K562 (cell line): ENCODE results near the gene SLC8A1. TPM values are rescaled to one million over a fixed set of nuclear protein-coding genes. Genes with fewer than 3 reads are reported as not detected.

Source experiments
- ATAC-seq: fragments of 200-7000 bp; cut with Tn5 transposase; 3 replicates; pipeline ENCODE4 v1.9.1; 2020; ENCODE audit warnings: moderate library complexity
- BruUV-seq: library from RNA; stranded (reverse); fragments of 400-500 nt; replicated peaks from 2 replicates; lab custom pipeline; 2021; lab: Mats Ljungman, UMichigan
- CTCF ChIA-PET: fragments of 300-600 bp; formaldehyde crosslinking; extraction: SDS; loops from one replicate; lab custom pipeline; 2021; ENCODE audit warnings: low intra/inter-chr PET ratio; lab: Yijun Ruan, JAX
- POLR2A ChIA-PET: fragments of 300-600, 350-650 bp; sonication (Branson Sonifier 250); formaldehyde crosslinking; extraction: SDS; loops from one replicate; lab custom pipeline; 2021; ENCODE audit warnings: antibody characterized with exemption, inconsistent platforms; lab: Yijun Ruan, JAX
- DNase-seq, 4 experiments: peaks; one replicate each; pipeline versions ENCODE4 v3.0.0 to v3.0.0-alpha.2; 2011 to 2018; ENCODE audit warnings: low spot score in 3 of 4, mixed read lengths in 3 of 4; ENCODE audit errors: extremely low read depth in 1 of 4
- FAIRE-seq: peaks from 2 replicates; lab custom pipeline; 2011; peaks lifted over from hg19 to GRCh38; lab: Jason Lieb, UNC
- H2AFZ ChIP-seq: 2 replicates; pipeline ENCODE4 v1.6.0; 2011; ENCODE audit warnings: low read depth, low read length, control low read depth, inconsistent platforms
- H3K27ac ChIP-seq: fragments of 200-600 bp; 3 replicates; pipeline ENCODE4 v1.8.0; 2011; ENCODE audit warnings: low read depth, mild to moderate bottlenecking, control low read depth, inconsistent platforms, low read length, moderate library complexity, mixed read lengths; ENCODE audit errors: extremely low read depth
- H3K27me3 ChIP-seq, 2 experiments: fragments of 300-600 bp in 1 of 2; 2 replicates in 1 of 2; 3 replicates in 1 of 2; pipeline versions ENCODE4 v1.6.0 to v1.8.0; 2011; ENCODE audit warnings: inconsistent platforms in 2 of 2, low read length in 2 of 2, mild to moderate bottlenecking in 1 of 2, mixed read lengths in 1 of 2, moderate library complexity in 1 of 2; ENCODE audit not compliant: control insufficient read depth in 2 of 2, insufficient read depth in 2 of 2
- H3K36me3 ChIP-seq: fragments of 300-600 bp; 3 replicates; pipeline ENCODE4 v1.8.0; 2011; ENCODE audit warnings: mild to moderate bottlenecking, low read length, inconsistent platforms; ENCODE audit not compliant: control insufficient read depth, insufficient read depth
- H3K4me1 ChIP-seq, 2 experiments: fragments of 200-600 bp in 1 of 2; replicated peaks in 1 of 2; 2 replicates in 1 of 2; 3 replicates in 1 of 2; pipeline versions ENCODE4 v1.5.1 to v1.8.0; 2011; ENCODE audit warnings: inconsistent platforms in 2 of 2, low read length in 2 of 2, mild to moderate bottlenecking in 1 of 2, mixed read lengths in 1 of 2, moderate library complexity in 1 of 2; ENCODE audit not compliant: control insufficient read depth in 2 of 2, insufficient read depth in 2 of 2
- H3K4me2 ChIP-seq: 2 replicates; pipeline ENCODE4 v1.6.1; 2011; ENCODE audit warnings: low read length, control low read depth, inconsistent platforms, mixed read lengths; ENCODE audit not compliant: insufficient read depth
- H3K4me3 ChIP-seq: fragments of 200-600 bp; sonication (generic), shearing (Covaris generic); 2 replicates; pipeline ENCODE4 v1.5.1; 2016; ENCODE audit warnings: control low read depth, inconsistent platforms
- H3K79me2 ChIP-seq: fragments of 200-600 bp; 3 replicates; pipeline ENCODE4 v1.8.0; 2011; ENCODE audit warnings: low read length, inconsistent platforms; ENCODE audit not compliant: control insufficient read depth, insufficient read depth
- H3K9ac ChIP-seq, 2 experiments: 2 replicates each; pipeline versions ENCODE4 v1.6.0 to v1.6.1; 2011; ENCODE audit warnings: low read depth in 2 of 2, low read length in 2 of 2, control low read depth in 1 of 2, inconsistent platforms in 1 of 2, mild to moderate bottlenecking in 1 of 2, mixed read lengths in 1 of 2; ENCODE audit not compliant: insufficient read depth in 1 of 2
- H3K9me1 ChIP-seq: one replicate; pipeline ENCODE4 v1.6.0; 2011; ENCODE audit warnings: inconsistent platforms, mild to moderate bottlenecking, low read length, moderate library complexity; ENCODE audit not compliant: control insufficient read depth, insufficient read depth
- H3K9me3 ChIP-seq: replicated peaks from 2 replicates; pipeline ENCODE4 v1.5.1; 2011; ENCODE audit warnings: low read depth, low read length, inconsistent platforms; ENCODE audit not compliant: control insufficient read depth, insufficient read depth
- H4K20me1 ChIP-seq: replicated peaks from 2 replicates; pipeline ENCODE4 v1.6.1; 2011; ENCODE audit warnings: low read length, inconsistent platforms, mixed read lengths; ENCODE audit not compliant: control insufficient read depth, insufficient read depth
- ARID3A ChIP-seq: IDR thresholded peaks from 2 replicates; pipeline ENCODE4 v1.6.1; 2012; ENCODE audit warnings: low read depth, low read length, improper control_type of control experiment, borderline replicate concordance
- BCL6 ChIP-seq: fragments of 250-450 bp; sonication (Bioruptor Pico); IDR thresholded peaks from 2 replicates; pipeline ENCODE4 v1.4.0; 2020
- CSDE1 ChIP-seq, 2 experiments: fragments of 450-650 bp; IDR thresholded peaks; 2 replicates each; pipeline ENCODE4 v1.6.1; 2016; ENCODE audit warnings: mild to moderate bottlenecking in 1 of 2
- EZH2 ChIP-seq: IDR thresholded peaks from 2 replicates; pipeline ENCODE4 v1.6.1; 2012; ENCODE audit warnings: low read depth, mild to moderate bottlenecking, inconsistent platforms, low read length, borderline replicate concordance
- GATAD2B ChIP-seq: fragments of 450-650 bp; IDR thresholded peaks from 2 replicates; pipeline ENCODE4 v1.6.1; 2017; ENCODE audit warnings: mild to moderate bottlenecking, borderline replicate concordance
- GTF2F1 ChIP-seq: IDR thresholded peaks from 2 replicates; pipeline ENCODE4 v1.6.1; 2011; ENCODE audit warnings: low read depth, low read length, improper control_type of control experiment
- MXD1 ChIP-seq: fragments of 250-450 bp; sonication (Bioruptor Pico); IDR thresholded peaks from 2 replicates; pipeline ENCODE4 v1.8.0; 2021; ENCODE audit warnings: borderline replicate concordance, mild to moderate bottlenecking, moderate library complexity; ENCODE audit not compliant: poor library complexity, severe bottlenecking
- NR3C1 ChIP-seq: sonication (generic); formaldehyde crosslinking; IDR thresholded peaks from 2 replicates; pipeline ENCODE4 v1.8.1; 2022; ENCODE audit warnings: missing genetic modification reagents
- PHB2 ChIP-seq: fragments of 450-650 bp; IDR thresholded peaks from 2 replicates; pipeline ENCODE4 v1.6.1; 2017; ENCODE audit warnings: low read depth
- POLR3G ChIP-seq: IDR thresholded peaks from 2 replicates; pipeline ENCODE4 v1.6.1; 2011; ENCODE audit not compliant: insufficient read length, insufficient replicate concordance; ENCODE audit errors: extremely low read depth
- RBFOX2 ChIP-seq: fragments of 200-400 bp; formaldehyde crosslinking; IDR thresholded peaks from 2 replicates; pipeline ENCODE4 v1.6.1; 2017; ENCODE audit warnings: low read depth, mild to moderate bottlenecking, low read length, moderate library complexity
- ZNF445 ChIP-seq: fragments of 250-450 bp; sonication (Bioruptor Pico); IDR thresholded peaks from 2 replicates; pipeline ENCODE4 v1.4.0; 2020; ENCODE audit warnings: low read depth, mild to moderate bottlenecking, moderate library complexity
- WGBS: fragments of 100-300 bp; shearing (Covaris generic); methylation state at CpG from one replicate; pipeline ENCODE4 v1.1.6; 2016; ENCODE audit warnings: low coverage, mixed read lengths; ENCODE audit not compliant: insufficient coverage; ENCODE audit errors: missing lambda C conversion rate; 5-methylcytosine and 5-hydroxymethylcytosine counted together
- in situ Hi-C: fragments of 300-500 bp; cut with MboI; formaldehyde crosslinking; loops from 4 replicates; pipeline ENCODE4 v1.15.0; 2018; ENCODE audit warnings: inconsistent platforms, mixed read lengths
- intact Hi-C: fragments of 100-400 bp; cut with micrococcal nuclease; formaldehyde crosslinking; loops from 2 replicates; pipeline ENCODE4 v1.14.2; 2022
- polyA plus RNA-seq, 8 experiments: library from polyadenylated mRNA; depleted of rRNA in 4 of 8; stranded (reverse) in 5 of 8; unstranded in 3 of 8; fragments of >200 nt; fragmentation: Nextera tagmentation in 2 of 8; fragmentation: Illumina TruSeq in 1 of 8; extraction: Ambion mirVana in 2 of 8; extraction: Trizol in 1 of 8; gene quantifications; 2 replicates each; pipeline versions ENCODE4 v1.2.1 to v1.2.3, GENCODE V29; 2011 to 2014; ENCODE audit warnings: inconsistent platforms in 1 of 8, missing spikeins in 1 of 8
- total RNA-seq, 7 experiments: library from RNA; depleted of rRNA in 6 of 7; stranded (reverse); fragments of >200 nt in 6 of 7; fragmentation: Illumina TruSeq in 2 of 7; extraction: Trizol in 2 of 7; gene quantifications; 2 replicates each; pipeline versions ENCODE4 v1.2.1 to v1.2.3, GENCODE V29; 2011 to 2021; ENCODE audit warnings: low replicate concordance in 1 of 7

SLC8A1 gene
- total and polyA plus RNA-seq, 9 of the 15 experiments (the other 6 are each of a cell fraction or from before 2014, with no cell fraction given): not detected

- TF ChIP-seq ARID3A (no peak), GTF2F1 (no peak), PHB2 (no peak)
Measured at GRCh38 chr2:40144022-40144421, 307.9 kb downstream of the SLC8A1 start (continued).

GRCh38 chr2:40138314-40138713, 313.6 kb downstream of the SLC8A1 start:
- ChIA-PET CTCF (no interaction called here), POLR2A (no interaction called here)
- 0% methylated on average over 1 of the region's 1 CpG for WGBS
- no TSS peak for BruUV-seq
- H3K4me1 ChIP-seq: no peaks in the 10 kb centered on the region
- H3K79me2 ChIP-seq: no peaks in the 10 kb centered on the region
- H3K36me3 ChIP-seq: no peaks in the 10 kb centered on the region
- FAIRE-seq: no peak
- ATAC-seq: no peak
- DNase-seq: no peak
- no peak overlapping the region for H3K4me3 ChIP-seq
- no peaks in the 10 kb centered on the region for H3K9me3 ChIP-seq
- no peaks in the 10 kb centered on the region for H3K9me1 ChIP-seq
- H2AFZ ChIP-seq: no peak overlapping the region
- H3K27me3 ChIP-seq: no peaks in the 10 kb centered on the region
- no peak overlapping the region for H3K27ac ChIP-seq
- in situ Hi-C loops (no loop called here), intact Hi-C loops (no loop called here)
- H4K20me1 ChIP-seq: no peaks in the 10 kb centered on the region
- no peak overlapping the region for H3K9ac ChIP-seq
- H3K4me2 ChIP-seq: no peak overlapping the region
- TF ChIP-seq BCL6 (CRISPR knock-in tag) (no peak), ZNF445 (no peak), RBFOX2 (no peak), CSDE1 (IDR thresholded peaks at IDR 0.05) (no peak), POLR3G (no peak), MXD1 (CRISPR knock-in tag) (no peak), GATAD2B (no peak), NR3C1 (no peak), EZH2 (no peak)
